ENCODE data around the gene TNFRSF13B. TPM values are rescaled to one million over a fixed set of nuclear protein-coding genes. Genes with fewer than 3 reads are reported as not detected.
A peak's percentile ranks its signal among the peaks of the same experiment; 100 is the strongest.

Gene TNFRSF13B
- total RNA-seq, 1 donor from 2014 or later, result not detected

DNA sequence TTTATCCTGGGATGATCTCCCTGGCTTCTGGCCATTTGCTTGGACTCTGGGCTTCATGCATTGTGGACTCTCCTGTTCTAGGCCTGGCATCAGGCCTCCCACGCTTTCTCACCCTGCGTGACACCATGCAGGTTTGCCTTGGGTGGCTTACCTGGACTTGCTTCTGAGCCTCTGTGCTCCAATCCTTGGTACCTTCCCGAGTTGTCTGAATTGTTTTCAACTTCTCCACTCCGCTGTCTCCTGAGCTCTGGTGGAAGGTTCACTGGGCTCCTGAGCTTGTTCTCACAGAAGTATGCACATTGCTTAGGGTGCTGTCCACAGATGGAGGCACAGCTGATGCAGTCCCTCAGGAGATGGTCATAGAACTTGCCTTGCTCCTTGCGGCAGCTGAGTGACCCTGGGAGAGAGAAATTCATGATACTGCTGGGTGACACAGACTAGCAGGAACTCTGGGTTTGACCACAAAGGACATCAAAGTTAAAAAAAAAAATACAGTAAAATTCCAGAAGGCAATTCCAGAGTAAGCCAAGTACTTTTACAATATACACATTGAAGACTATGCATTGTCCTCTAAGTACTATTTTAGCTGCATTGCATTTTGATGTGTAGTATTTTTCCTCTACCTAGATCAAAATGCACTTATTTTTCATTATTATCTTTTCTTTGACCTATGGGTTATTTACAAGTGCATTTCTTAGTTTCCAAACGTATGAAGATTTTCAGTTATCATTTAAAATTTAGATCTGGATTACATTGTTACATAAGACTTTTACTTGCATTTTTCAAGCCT, 23.1 kb downstream of the TNFRSF13B start:
- DNase-seq (ENCODE audit: low spot score), result no peak
- Mint-ChIP-seq H3K9me3 (ENCODE audit: unreplicated experiment) (peaks cover 10% of the 10 kb centered on the region), H3K4me3 (ENCODE audit: unreplicated experiment) (peak overlapping the region; percentile 42), H3K4me1 (ENCODE audit: unreplicated experiment) (peaks cover 6% of the 10 kb centered on the region), H3K27me3 (ENCODE audit: unreplicated experiment) (peaks cover 15% of the 10 kb centered on the region), H3K36me3 (ENCODE audit: low read depth, unreplicated experiment) (peaks cover 8% of the 10 kb centered on the region), H3K27ac (ENCODE audit: unreplicated experiment) (no peak overlapping the region)
- no peak for TF ChIP-seq CTCF (IDR thresholded peaks at IDR 0.05; ENCODE audit: unreplicated experiment)

GRCh38 chr17:16947470-16947869, 24.4 kb downstream of the TNFRSF13B start:
- DNase-seq (ENCODE audit: low spot score), result no peak
- Mint-ChIP-seq H3K27ac (ENCODE audit: unreplicated experiment) (no peak overlapping the region), H3K27me3 (ENCODE audit: unreplicated experiment) (peaks cover 12% of the 10 kb centered on the region), H3K36me3 (ENCODE audit: low read depth, unreplicated experiment) (peaks cover 8% of the 10 kb centered on the region), H3K4me1 (ENCODE audit: unreplicated experiment) (peaks cover 6% of the 10 kb centered on the region), H3K4me3 (ENCODE audit: unreplicated experiment) (no peak overlapping the region), H3K9me3 (ENCODE audit: unreplicated experiment) (peaks cover 10% of the 10 kb centered on the region)
- no peak for TF ChIP-seq CTCF (IDR thresholded peaks at IDR 0.05; ENCODE audit: unreplicated experiment)

GRCh38 chr17:16945663-16946218, 26.2 kb downstream of the TNFRSF13B start:
- H3K4me3 Mint-ChIP-seq (ENCODE audit: unreplicated experiment), result no peak overlapping the region
- H3K4me1 Mint-ChIP-seq (ENCODE audit: unreplicated experiment), result peaks cover 6% of the 10 kb centered on the region
- no peak overlapping the region for H3K27ac Mint-ChIP-seq (ENCODE audit: unreplicated experiment)
- no peak for DNase-seq (ENCODE audit: low spot score)
- H3K9me3 Mint-ChIP-seq (ENCODE audit: unreplicated experiment), result peaks cover 10% of the 10 kb centered on the region
- peaks cover 9% of the 10 kb centered on the region for H3K27me3 Mint-ChIP-seq (ENCODE audit: unreplicated experiment)
- TF ChIP-seq CTCF (IDR thresholded peaks at IDR 0.05; ENCODE audit: unreplicated experiment), result no peak
- peaks cover 8% of the 10 kb centered on the region for H3K36me3 Mint-ChIP-seq (ENCODE audit: low read depth, unreplicated experiment)

DNA sequence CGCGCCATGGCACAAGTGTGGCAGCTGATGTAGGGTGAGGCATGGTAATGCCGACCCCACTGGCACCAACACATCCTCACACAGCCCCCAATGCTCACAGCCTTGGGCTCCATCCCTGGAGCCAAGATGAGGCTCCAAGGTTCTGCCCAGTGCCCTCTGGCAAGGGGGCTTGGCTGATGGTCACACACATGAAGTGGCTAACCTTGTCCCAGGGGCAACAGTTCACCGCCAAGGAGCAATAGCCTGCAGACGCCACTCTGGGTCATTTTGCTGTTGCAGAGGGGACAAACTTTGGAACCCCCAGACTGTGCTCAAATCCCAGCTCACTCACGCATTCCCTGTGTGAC, 26.8 kb downstream of the TNFRSF13B start:
- no peak for TF ChIP-seq CTCF (IDR thresholded peaks at IDR 0.05; ENCODE audit: unreplicated experiment)
- DNase-seq (ENCODE audit: low spot score), result no peak
- Mint-ChIP-seq H3K27ac (ENCODE audit: unreplicated experiment) (no peak overlapping the region), H3K4me1 (ENCODE audit: unreplicated experiment) (peaks cover 6% of the 10 kb centered on the region), H3K27me3 (ENCODE audit: unreplicated experiment) (peaks cover 9% of the 10 kb centered on the region), H3K9me3 (ENCODE audit: unreplicated experiment) (peaks cover 10% of the 10 kb centered on the region), H3K36me3 (ENCODE audit: low read depth, unreplicated experiment) (peaks cover 8% of the 10 kb centered on the region), H3K4me3 (ENCODE audit: unreplicated experiment) (no peak overlapping the region)

All from endothelial cell (in vitro differentiated cells).